Parathyroid adenoma (tissue), 2 donors: ENCODE data around the gene SIGLEC9.

Experiments
- H2AFZ ChIP-seq: fragments of 300-600 bp; sonication (generic); one replicate; pipeline ENCODE4 v1.7.0; 2017; ENCODE audit warnings: antibody characterized with exemption, mild to moderate bottlenecking
- H3K27ac ChIP-seq: fragments of 300-600 bp; sonication (generic); one replicate; pipeline ENCODE4 v1.7.0; 2017
- H3K27me3 ChIP-seq: fragments of 300-600 bp; sonication (generic); one replicate; pipeline ENCODE4 v1.7.0; 2017; ENCODE audit warnings: low read length; ENCODE audit not compliant: control insufficient read depth, insufficient read depth
- H3K36me3 ChIP-seq: fragments of 300-600 bp; sonication (generic); one replicate; pipeline ENCODE4 v1.7.0; 2017; ENCODE audit warnings: low read length; ENCODE audit not compliant: control insufficient read depth, insufficient read depth
- H3K4me1 ChIP-seq: fragments of 300-600 bp; sonication (generic); one replicate; pipeline ENCODE4 v1.7.0; 2017; ENCODE audit warnings: control low read depth
- H3K4me2 ChIP-seq: fragments of 300-600 bp; sonication (generic); one replicate; pipeline ENCODE4 v1.7.0; 2017; ENCODE audit warnings: low read length
- H3K4me3 ChIP-seq: fragments of 300-600 bp; sonication (generic); one replicate; pipeline ENCODE4 v1.7.0; 2017; ENCODE audit warnings: low read depth, low read length
- H3K79me2 ChIP-seq: fragments of 300-600 bp; sonication (generic); one replicate; pipeline ENCODE4 v1.7.0; 2017; ENCODE audit warnings: control low read depth
- H3K9ac ChIP-seq: fragments of 300-600 bp; sonication (generic); one replicate; pipeline ENCODE4 v1.7.0; 2017; ENCODE audit warnings: mild to moderate bottlenecking
- H3K9me3 ChIP-seq: fragments of 300-600 bp; sonication (generic); one replicate; pipeline ENCODE4 v1.7.0; 2017; ENCODE audit warnings: low read length; ENCODE audit not compliant: control insufficient read depth
- CTCF ChIP-seq: fragments of 300-600 bp; sonication (generic); IDR thresholded peaks from one replicate; pipeline ENCODE4 v1.7.0; 2017; ENCODE audit warnings: antibody characterized with exemption, mild to moderate bottlenecking
- donor health status: primary hyperparathyroidism.

Gene SIGLEC9

GRCh38 chr19:51124729-51125128 lies at the start of gene SIGLEC9:
Gene SIGLEC9 (plus strand): TSS chr19:51124906. CDS start chr19:51124975, 69 bp downstream.
- Histone ChIP-seq H3K36me3 (no peaks in the 10 kb centered on the region), H3K79me2 (peaks cover 11% of the 10 kb centered on the region), H3K27ac (peak within 1 kb of the TSS; percentile 94), H3K4me1 (peaks cover 53% of the 10 kb centered on the region), H2AFZ (peak within 1 kb of the TSS; percentile 94), H3K9me3 (no peaks in the 10 kb centered on the region), H3K9ac (peak within 1 kb of the TSS; percentile 21), H3K4me3 (no peak within 1 kb of the TSS), H3K4me2 (peak within 1 kb of the TSS; percentile 22), H3K27me3 (no peaks in the 10 kb centered on the region)
- TF ChIP-seq CTCF: no peak

- Histone ChIP-seq H3K4me2 (no peak overlapping the region), H3K36me3 (no peaks in the 10 kb centered on the region), H3K79me2 (no peaks in the 10 kb centered on the region), H3K4me3 (no peak overlapping the region), H3K4me1 (no peaks in the 10 kb centered on the region), H3K9me3 (no peaks in the 10 kb centered on the region), H3K9ac (no peak overlapping the region), H3K27me3 (no peaks in the 10 kb centered on the region), H2AFZ (no peak overlapping the region), H3K27ac (no peak overlapping the region)
- TF ChIP-seq CTCF: no peak
These were observed 48.7 kb upstream of the SIGLEC9 start for GRCh38 chr19:51075998-51076397.

- Histone ChIP-seq H3K4me2 (no peak overlapping the region), H3K27me3 (no peaks in the 10 kb centered on the region), H3K4me3 (no peak overlapping the region), H3K79me2 (no peaks in the 10 kb centered on the region), H3K36me3 (no peaks in the 10 kb centered on the region), H3K4me1 (no peaks in the 10 kb centered on the region), H3K9ac (no peak overlapping the region), H3K27ac (no peak overlapping the region), H2AFZ (no peak overlapping the region), H3K9me3 (no peaks in the 10 kb centered on the region)
- no peak for TF ChIP-seq CTCF
These were observed 48.0 kb upstream of the SIGLEC9 start for GRCh38 chr19:51076631-51077213.

GRCh38 chr19:51078104-51078503 lies 46.6 kb upstream of the SIGLEC9 start:
- no peak for TF ChIP-seq CTCF
- Histone ChIP-seq H3K36me3 (no peaks in the 10 kb centered on the region), H3K27ac (no peak overlapping the region), H3K4me1 (no peaks in the 10 kb centered on the region), H2AFZ (no peak overlapping the region), H3K4me3 (no peak overlapping the region), H3K9ac (no peak overlapping the region), H3K27me3 (no peaks in the 10 kb centered on the region), H3K9me3 (no peaks in the 10 kb centered on the region), H3K79me2 (no peaks in the 10 kb centered on the region), H3K4me2 (no peak overlapping the region)

GRCh38 chr19:51078731-51079130 lies 46.0 kb upstream of the SIGLEC9 start:
- no peak overlapping the region for H3K4me3 ChIP-seq
- H3K4me2 ChIP-seq: no peak overlapping the region
- H3K36me3 ChIP-seq: no peaks in the 10 kb centered on the region
- H3K27ac ChIP-seq: no peak overlapping the region
- H3K9me3 ChIP-seq: no peaks in the 10 kb centered on the region
- no peaks in the 10 kb centered on the region for H3K27me3 ChIP-seq
- H3K4me1 ChIP-seq: no peaks in the 10 kb centered on the region
- no peak overlapping the region for H3K9ac ChIP-seq
- no peak overlapping the region for H2AFZ ChIP-seq
- no peaks in the 10 kb centered on the region for H3K79me2 ChIP-seq
- TF ChIP-seq CTCF: no peak
